Activated naive CD4-positive, alpha-beta T cell treated with anti-CD3 and anti-CD28 coated beads for 36 hours (primary cell): ENCODE results near the gene CCDC110. TPM values are rescaled to one million over a fixed set of nuclear protein-coding genes. Genes with fewer than 3 reads are reported as not detected.

ENCODE experiments used
- CTCF ChIA-PET: fragments of 350-600 bp; sonication (Branson Sonifier 250); formaldehyde crosslinking; loops from one replicate; lab custom pipeline; 2021; ENCODE audit warnings: antibody characterized with exemption; lab: Charles Lee
- DNase-seq: peaks from one replicate; pipeline ENCODE4 v3.0.0-alpha.2; 2020
- H3K27ac Mint-ChIP-seq: one replicate; pipeline ENCODE4 v1.8.0; 2021; ENCODE audit warnings: mild to moderate bottlenecking, mixed read lengths
- H3K27me3 Mint-ChIP-seq: one replicate; pipeline ENCODE4 v1.8.0; 2021; ENCODE audit warnings: low read depth, mixed read lengths
- H3K36me3 Mint-ChIP-seq: one replicate; pipeline ENCODE4 v1.8.0; 2021; ENCODE audit warnings: low read depth, mixed read lengths
- H3K4me1 Mint-ChIP-seq: one replicate; pipeline ENCODE4 v1.8.0; 2021; ENCODE audit warnings: low read depth, mixed read lengths
- H3K4me3 Mint-ChIP-seq: one replicate; pipeline ENCODE4 v1.8.0; 2021; ENCODE audit warnings: mild to moderate bottlenecking, moderate library complexity, mixed read lengths
- H3K9me3 Mint-ChIP-seq: one replicate; pipeline ENCODE4 v1.8.0; 2021; ENCODE audit warnings: mixed read lengths
- intact Hi-C: fragments of 100-400 bp; cut with micrococcal nuclease; formaldehyde crosslinking; loops from one replicate; pipeline ENCODE4 v1.15.1; 2023
- total RNA-seq, 2 experiments: library from RNA; stranded (reverse); gene quantifications; one replicate each; pipeline ENCODE4 v1.2.3, GENCODE V29; 2021

CCDC110 gene
- total RNA-seq, 2 experiments from 2014 or later, result 0.25 to 0.57 TPM

GRCh38 chr4:185405296-185405999 is 66.1 kb downstream of the CCDC110 start:
- Mint-ChIP-seq H3K36me3 (peaks cover 17% of the 10 kb centered on the region), H3K4me3 (no peak overlapping the region)
- CTCF ChIA-PET, result interaction anchor here (1.0 to 1.3 kb wide), 2 partner anchors 196 to 366 kb away, joined by 3 to 5 read pairs; partner anchors contain the start of gene SNX25

GRCh38 chr4:185404031-185404430 is 67.5 kb downstream of the CCDC110 start:
- intact Hi-C loops, result no loop called here
- peaks cover 16% of the 10 kb centered on the region for H3K36me3 Mint-ChIP-seq
- CTCF ChIA-PET, result no interaction called here
- peaks cover 8% of the 10 kb centered on the region for H3K4me1 Mint-ChIP-seq
- no peaks in the 10 kb centered on the region for H3K9me3 Mint-ChIP-seq
- H3K4me3 Mint-ChIP-seq, result no peak overlapping the region
- DNase-seq, result no peak
- no peak overlapping the region for H3K27ac Mint-ChIP-seq
- H3K27me3 Mint-ChIP-seq, result no peaks in the 10 kb centered on the region

More at GRCh38 chr4:185405296-185405999, 66.1 kb downstream of the CCDC110 start:
- no peak for DNase-seq
- Mint-ChIP-seq H3K27ac (no peak overlapping the region), H3K9me3 (no peaks in the 10 kb centered on the region), H3K4me1 (peaks cover 3% of the 10 kb centered on the region), H3K27me3 (no peaks in the 10 kb centered on the region)
- intact Hi-C loops, result no loop called here

GRCh38 chr4:185399466-185399865 is 72.1 kb downstream of the CCDC110 start:
- Mint-ChIP-seq H3K27ac (no peak overlapping the region), H3K4me1 (peaks cover 35% of the 10 kb centered on the region), H3K4me3 (no peak overlapping the region), H3K9me3 (no peaks in the 10 kb centered on the region), H3K36me3 (peaks cover 7% of the 10 kb centered on the region), H3K27me3 (no peaks in the 10 kb centered on the region)
- CTCF ChIA-PET, result no interaction called here
- DNase-seq, result no peak
- intact Hi-C loops, result loop anchor here (10.0 kb wide), 1 partner anchor 1895 kb away; the partner anchor contains the start of gene ING2

- Mint-ChIP-seq H3K4me3 (no peak overlapping the region), H3K9me3 (no peaks in the 10 kb centered on the region), H3K4me1 (peaks cover 41% of the 10 kb centered on the region), H3K36me3 (peaks cover 7% of the 10 kb centered on the region), H3K27ac (no peak overlapping the region), H3K27me3 (no peaks in the 10 kb centered on the region)
- DNase-seq, result no peak
- intact Hi-C loops, result loop anchor here (10.0 kb wide), 1 partner anchor 1894 kb away; the partner anchor contains the start of gene ING2
- CTCF ChIA-PET, result no interaction called here
Measured at GRCh38 chr4:185398618-185399017, 72.9 kb downstream of the CCDC110 start.

GRCh38 chr4:185396724-185397385 is 74.7 kb downstream of the CCDC110 start, which contains the start of gene ANKRD37:
ANKRD37 (plus strand) TSS chr4:185396841; CDS start chr4:185396924, 83 bp downstream.
- peak within 1 kb of the TSS; percentile 98 for H3K27ac Mint-ChIP-seq
- intact Hi-C loops, result loop anchor here (1.0 to 10.0 kb wide), 11 partner anchors 28 to 1892 kb away; partner anchors contain the start of genes CASP3, CCDC110, CENPU and CYP4V2
- H3K9me3 Mint-ChIP-seq, result no peaks in the 10 kb centered on the region
- H3K27me3 Mint-ChIP-seq, result no peaks in the 10 kb centered on the region
- H3K4me1 Mint-ChIP-seq, result peaks cover 42% of the 10 kb centered on the region
- no peak for DNase-seq
- peaks cover 7% of the 10 kb centered on the region for H3K36me3 Mint-ChIP-seq
- CTCF ChIA-PET, result interaction anchor here (0.6 to 1.1 kb wide), 2 partner anchors 76 to 199 kb away, joined by 3 to 4 read pairs; no protein-coding TSS in a partner anchor
- H3K4me3 Mint-ChIP-seq, result peak within 1 kb of the TSS; percentile 93

- CTCF ChIA-PET, result interaction anchor here (0.6 to 1.1 kb wide), 2 partner anchors 77 to 198 kb away, joined by 3 to 4 read pairs; no protein-coding TSS in a partner anchor
- Mint-ChIP-seq H3K4me3 (peak overlapping the region; percentile 93), H3K27ac (peak overlapping the region; percentile 98), H3K4me1 (peaks cover 42% of the 10 kb centered on the region), H3K9me3 (no peaks in the 10 kb centered on the region), H3K36me3 (peaks cover 7% of the 10 kb centered on the region), H3K27me3 (no peaks in the 10 kb centered on the region)
- peak; percentile 95 for DNase-seq
- intact Hi-C loops, result loop anchor here (1.0 to 10.0 kb wide), 14 partner anchors 29 to 1891 kb away; partner anchors contain the start of genes CASP3, CCDC110, CENPU and CYP4V2
Measured at GRCh38 chr4:185395956-185396723, 75.4 kb downstream of the CCDC110 start.

- peaks cover 38% of the 10 kb centered on the region for H3K4me1 Mint-ChIP-seq
- H3K27me3 Mint-ChIP-seq, result no peaks in the 10 kb centered on the region
- H3K36me3 Mint-ChIP-seq, result peaks cover 7% of the 10 kb centered on the region
- intact Hi-C loops, result loop anchor here (1.0 to 10.0 kb wide), 4 partner anchors 77 to 1891 kb away; partner anchors contain the start of genes ING2, RWDD4 and TRAPPC11
- H3K9me3 Mint-ChIP-seq, result no peaks in the 10 kb centered on the region
- peak within 1 kb of the TSS; percentile 93 for H3K4me3 Mint-ChIP-seq
- peak within 1 kb of the TSS; percentile 98 for H3K27ac Mint-ChIP-seq
- DNase-seq, result no peak
- CTCF ChIA-PET, result interaction anchor here (0.6 to 1.1 kb wide), 4 partner anchors 33 to 299 kb away, joined by 3 to 4 read pairs (median 4); no protein-coding TSS in a partner anchor
Measured at GRCh38 chr4:185395238-185395955, 76.1 kb downstream of the CCDC110 start, which contains the start of gene LRP2BP. LRP2BP (minus strand) TSS chr4:185395924; CDS start chr4:185378186, 17,738 bp downstream.

Other genes with a start within 250 kb of the CCDC110 start
- gene LRP2BP, start 75.8 kb downstream of the CCDC110 start, total RNA-seq, result under 1 TPM; 0.44 to 0.60 TPM
- 10 to 100 TPM; 10.5 to 13.6 TPM for gene ANKRD37, start 74.9 kb downstream of the CCDC110 start, total RNA-seq
- 10 to 100 TPM; 24.4 to 30.7 TPM for gene UFSP2, start 45.8 kb downstream of the CCDC110 start, total RNA-seq
- gene PDLIM3, start 63.8 kb upstream of the CCDC110 start, total RNA-seq, result under 1 TPM in 1 of 2 experiments, not detected in 1; 0.25 TPM